GM13976 (cell line): ENCODE data around the gene CYFIP1.

ENCODE experiments used
- DNase-seq: peaks from one replicate; pipeline ENCODE4 v3.0.0; 2012; ENCODE audit warnings: low spot score
- in situ Hi-C: fragments of 300-500 bp; cut with MboI; formaldehyde crosslinking; loops from one replicate; pipeline ENCODE4 v1.12.0; 2022; ENCODE audit warnings: low sequenced_read_pairs, mixed read lengths, inconsistent platforms; ENCODE audit not compliant: unreplicated experiment
- TF ChIP-seq, protein P1 (sequence below): IDR thresholded peaks from 2 replicates; pipeline ENCODE4 v1.5.1; 2012; ENCODE audit warnings: borderline replicate concordance, mild to moderate bottlenecking; ENCODE audit not compliant: insufficient read depth; ENCODE audit errors: extremely low read depth, missing control alignments, control extremely low read depth

The CYFIP1 gene

DNA sequence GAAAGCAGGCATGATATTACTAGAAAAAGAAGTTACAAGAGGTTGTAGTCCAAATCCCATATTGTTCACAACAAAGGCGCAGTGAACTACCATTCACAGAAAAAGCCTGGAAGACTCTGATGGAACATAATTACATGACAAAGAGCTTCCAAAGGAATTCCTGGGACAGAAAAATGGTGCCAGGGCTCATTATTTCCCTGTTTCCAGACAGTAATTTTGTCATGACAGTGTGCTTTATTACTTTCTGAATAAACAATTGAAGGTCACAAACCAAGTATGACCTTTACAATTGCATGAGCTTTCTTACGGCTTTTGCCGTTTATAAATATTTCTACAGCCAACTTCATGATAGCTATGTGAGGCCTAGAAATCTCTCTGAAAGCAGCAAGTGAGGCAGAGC lies 61.0 kb downstream of the CYFIP1 start:
- in situ Hi-C loops = no loop called here
- TF ChIP-seq, protein P1, sequence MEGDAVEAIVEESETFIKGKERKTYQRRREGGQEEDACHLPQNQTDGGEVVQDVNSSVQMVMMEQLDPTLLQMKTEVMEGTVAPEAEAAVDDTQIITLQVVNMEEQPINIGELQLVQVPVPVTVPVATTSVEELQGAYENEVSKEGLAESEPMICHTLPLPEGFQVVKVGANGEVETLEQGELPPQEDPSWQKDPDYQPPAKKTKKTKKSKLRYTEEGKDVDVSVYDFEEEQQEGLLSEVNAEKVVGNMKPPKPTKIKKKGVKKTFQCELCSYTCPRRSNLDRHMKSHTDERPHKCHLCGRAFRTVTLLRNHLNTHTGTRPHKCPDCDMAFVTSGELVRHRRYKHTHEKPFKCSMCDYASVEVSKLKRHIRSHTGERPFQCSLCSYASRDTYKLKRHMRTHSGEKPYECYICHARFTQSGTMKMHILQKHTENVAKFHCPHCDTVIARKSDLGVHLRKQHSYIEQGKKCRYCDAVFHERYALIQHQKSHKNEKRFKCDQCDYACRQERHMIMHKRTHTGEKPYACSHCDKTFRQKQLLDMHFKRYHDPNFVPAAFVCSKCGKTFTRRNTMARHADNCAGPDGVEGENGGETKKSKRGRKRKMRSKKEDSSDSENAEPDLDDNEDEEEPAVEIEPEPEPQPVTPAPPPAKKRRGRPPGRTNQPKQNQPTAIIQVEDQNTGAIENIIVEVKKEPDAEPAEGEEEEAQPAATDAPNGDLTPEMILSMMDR = no peak
- no peak for DNase-seq

DNA sequence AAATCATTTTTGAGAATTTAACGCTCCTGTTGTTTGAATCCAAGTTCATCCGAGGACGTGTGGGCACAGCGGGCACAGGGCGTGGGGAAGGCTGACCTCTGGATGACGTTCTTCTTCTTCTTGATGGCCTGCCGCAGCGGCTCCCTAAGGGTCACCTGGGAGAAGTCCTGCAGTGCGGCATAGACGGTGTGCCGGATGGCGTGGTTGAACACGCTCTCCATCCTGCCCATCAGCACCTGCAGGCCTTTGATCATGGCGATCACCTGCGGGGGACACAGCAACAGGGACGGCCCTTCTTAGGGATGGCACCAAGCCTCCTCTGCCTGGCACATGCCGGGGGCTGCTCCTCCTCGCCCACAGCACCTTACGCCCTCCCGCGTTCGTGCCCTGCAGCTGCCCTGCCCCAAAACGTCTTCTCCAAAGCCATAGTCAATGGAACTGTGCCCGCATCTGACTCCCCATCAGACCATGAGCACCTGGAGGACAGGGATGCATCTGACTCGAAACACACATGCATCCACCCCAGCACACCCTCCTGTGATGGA lies 61.5 kb downstream of the CYFIP1 start:
- in situ Hi-C loops = no loop called here

DNA sequence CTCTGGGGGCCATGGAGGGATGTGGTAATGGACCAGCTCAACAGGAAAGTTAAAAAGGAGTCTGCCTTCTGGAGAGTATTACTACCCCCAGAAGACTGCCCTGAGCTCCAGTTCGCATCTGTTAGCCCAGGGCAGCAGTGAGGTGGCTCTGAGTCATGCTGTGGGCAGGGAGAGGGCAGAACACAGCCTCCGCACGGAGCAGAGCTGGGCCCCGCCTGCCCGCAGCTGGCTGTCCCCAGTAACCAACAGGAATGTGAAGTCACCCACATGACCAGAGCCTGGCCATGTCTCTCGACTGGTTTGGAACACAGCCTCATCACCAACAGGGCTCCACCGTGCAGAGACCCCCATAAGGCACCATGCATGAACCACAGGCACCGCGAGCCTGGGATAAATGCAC lies 62.1 kb downstream of the CYFIP1 start:
- TF ChIP-seq, protein P1 = no peak
- no peak for DNase-seq
- in situ Hi-C loops = no loop called here

More for the DNA sequence above, 61.5 kb downstream of the CYFIP1 start:
- TF ChIP-seq, protein P1 = no peak
- DNase-seq = no peak

DNA sequence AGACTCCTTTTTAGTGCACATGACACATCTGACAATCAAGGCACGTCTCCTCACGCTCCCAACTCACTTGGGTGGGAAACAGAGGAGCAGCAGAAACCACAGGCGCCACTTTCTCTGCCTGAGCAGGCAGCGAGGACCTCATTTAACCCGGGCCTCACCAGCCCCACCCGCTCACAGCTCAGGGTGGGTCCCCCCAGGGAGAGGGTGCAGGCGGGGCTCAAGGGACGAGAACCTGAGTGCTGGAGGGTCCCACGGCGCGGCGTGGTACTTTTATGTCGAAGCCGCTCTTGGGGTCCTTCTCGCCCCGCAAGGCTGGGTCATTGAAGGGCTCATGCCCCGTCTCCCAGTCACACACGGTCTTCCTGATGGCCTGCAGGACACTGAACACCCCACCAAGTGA lies 62.6 kb downstream of the CYFIP1 start:
- no peak for DNase-seq
- in situ Hi-C loops = no loop called here
- TF ChIP-seq, protein P1 = no peak

DNA sequence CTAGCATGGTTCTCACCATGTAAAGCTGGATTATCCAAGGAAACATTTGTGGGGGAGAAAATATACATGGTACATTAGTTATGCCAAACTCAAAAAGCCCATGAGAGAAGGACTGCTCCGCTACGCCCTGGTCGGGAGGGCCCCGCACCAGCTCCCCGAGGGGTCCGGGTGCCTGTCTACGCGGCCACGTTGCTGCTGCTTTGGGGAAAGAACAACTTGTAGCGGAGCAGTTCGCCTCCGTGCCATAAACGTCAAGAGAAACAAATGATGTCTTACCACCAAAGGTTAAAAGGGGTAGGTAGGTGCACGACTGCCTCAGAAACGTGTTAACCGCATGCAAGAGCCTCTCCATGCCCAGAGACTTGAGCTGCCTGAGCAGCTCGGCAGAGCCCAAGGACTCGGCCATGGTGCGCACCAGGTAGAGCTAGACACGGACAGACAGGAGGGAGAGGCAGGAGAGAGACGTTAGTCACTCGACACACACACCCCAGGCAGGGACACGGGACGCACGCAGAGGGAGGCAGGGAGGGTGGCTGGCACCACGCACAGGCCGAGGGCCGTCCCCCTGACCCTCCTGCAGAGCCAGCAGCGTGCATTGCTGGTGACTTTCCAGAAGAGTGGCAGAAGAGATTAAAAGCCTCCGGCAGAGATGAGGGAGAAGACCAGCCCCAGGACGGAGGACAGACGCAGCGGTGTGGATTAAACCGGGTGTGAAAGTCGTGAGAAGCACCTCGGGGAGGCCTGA lies 63.4 kb downstream of the CYFIP1 start:
- in situ Hi-C loops = no loop called here
- TF ChIP-seq, protein P1 = no peak
- DNase-seq = no peak

DNA sequence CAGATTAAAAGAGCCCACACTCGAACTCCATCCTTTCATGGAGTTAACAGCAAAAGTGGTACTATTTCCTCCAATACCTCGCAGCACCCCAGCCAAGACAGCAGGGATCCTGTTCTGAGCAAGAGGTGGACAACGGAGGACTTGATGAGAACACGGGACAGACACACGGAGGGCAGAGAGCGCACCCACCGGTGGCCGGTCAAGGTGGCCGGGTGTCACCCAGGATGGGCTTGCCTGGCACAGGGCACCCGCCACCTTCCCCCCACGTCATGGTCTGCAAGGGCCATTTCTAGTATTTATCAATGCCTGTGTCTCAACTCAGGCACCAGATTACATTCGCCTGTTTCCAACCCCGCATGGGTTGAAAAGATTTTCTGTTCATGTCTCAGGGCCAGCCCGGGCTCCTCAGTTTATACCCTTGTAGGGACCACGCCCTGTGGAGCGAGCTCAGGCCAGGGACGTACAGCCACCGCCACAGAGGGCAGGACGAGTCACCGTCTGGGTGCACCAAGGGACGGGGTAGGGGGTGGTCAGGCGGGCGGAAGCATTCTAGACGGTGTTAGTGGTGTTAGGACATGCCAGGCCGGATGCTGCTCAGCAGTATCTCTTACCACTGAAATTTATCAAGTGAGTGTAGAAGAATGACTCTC lies 64.2 kb downstream of the CYFIP1 start:
- in situ Hi-C loops = no loop called here
- TF ChIP-seq, protein P1 = no peak
- no peak for DNase-seq
